CD1c-positive myeloid dendritic cell (primary cell): ENCODE results near the gene SEC14L2.

Experiments used
- DNase-seq: peaks from one replicate; pipeline ENCODE4 v3.0.0-alpha.2; 2016; ENCODE audit errors: extremely low spot score

Gene SEC14L2

DNA sequence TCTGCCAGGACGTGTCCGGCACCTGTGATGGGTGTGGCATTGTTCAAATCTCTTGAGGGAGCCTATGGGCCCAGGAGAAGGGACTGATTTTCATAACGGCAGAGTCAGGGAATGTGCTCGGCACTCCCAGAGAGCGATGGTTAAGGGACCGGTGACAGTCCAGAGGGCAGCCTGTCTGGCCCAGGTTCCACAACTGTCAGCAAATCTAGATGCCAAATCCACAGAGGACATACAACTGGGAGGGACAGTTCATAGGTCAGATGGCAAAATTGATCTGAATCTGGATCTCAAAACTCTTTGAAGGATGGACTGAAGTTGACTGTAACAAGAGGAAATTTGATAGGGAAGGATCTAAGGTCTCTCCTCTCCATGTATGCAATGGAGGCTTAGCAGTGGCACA lies 7.5 kb downstream of the SEC14L2 start:
- no peak for DNase-seq

DNA sequence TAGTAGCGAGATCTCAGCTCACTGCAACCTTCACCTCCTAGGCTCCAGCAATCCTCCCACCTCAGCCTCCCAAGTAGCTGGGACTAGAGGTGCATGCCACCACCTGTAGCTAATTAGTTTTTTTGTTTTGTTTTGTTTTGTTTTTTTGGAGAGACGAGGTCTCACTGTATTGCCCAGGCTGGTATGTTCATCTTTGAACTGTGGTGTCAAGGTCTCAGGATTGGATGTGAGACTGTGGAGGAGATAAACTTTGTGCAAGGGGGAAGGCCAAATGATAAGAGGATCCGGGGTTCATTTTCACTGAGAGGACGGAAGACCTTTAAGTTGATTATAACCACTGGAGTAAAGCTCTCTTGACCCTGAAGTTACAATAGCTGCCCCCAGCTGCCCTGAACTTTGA lies 8.9 kb downstream of the SEC14L2 start:
- no peak for DNase-seq

DNA sequence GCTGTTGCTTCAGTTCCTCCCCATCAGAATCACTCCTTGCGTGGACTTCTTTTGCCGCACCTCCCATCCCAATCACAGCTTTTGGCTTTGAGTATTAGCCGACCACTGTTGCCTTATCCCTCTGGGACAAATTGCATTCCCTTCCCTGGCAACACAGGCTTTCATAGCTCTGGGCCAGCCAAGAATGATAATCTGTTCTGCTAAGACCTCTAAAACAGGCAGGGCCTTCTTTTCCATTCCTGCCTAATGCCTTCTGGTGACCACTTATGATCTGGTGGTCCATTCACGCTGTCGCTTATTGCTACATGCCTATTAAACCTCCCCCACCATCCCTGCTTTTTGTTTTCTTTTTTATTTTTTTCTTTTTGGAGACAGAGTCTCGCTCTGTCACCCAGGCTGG lies 9.6 kb downstream of the SEC14L2 start:
- no peak for DNase-seq

DNA sequence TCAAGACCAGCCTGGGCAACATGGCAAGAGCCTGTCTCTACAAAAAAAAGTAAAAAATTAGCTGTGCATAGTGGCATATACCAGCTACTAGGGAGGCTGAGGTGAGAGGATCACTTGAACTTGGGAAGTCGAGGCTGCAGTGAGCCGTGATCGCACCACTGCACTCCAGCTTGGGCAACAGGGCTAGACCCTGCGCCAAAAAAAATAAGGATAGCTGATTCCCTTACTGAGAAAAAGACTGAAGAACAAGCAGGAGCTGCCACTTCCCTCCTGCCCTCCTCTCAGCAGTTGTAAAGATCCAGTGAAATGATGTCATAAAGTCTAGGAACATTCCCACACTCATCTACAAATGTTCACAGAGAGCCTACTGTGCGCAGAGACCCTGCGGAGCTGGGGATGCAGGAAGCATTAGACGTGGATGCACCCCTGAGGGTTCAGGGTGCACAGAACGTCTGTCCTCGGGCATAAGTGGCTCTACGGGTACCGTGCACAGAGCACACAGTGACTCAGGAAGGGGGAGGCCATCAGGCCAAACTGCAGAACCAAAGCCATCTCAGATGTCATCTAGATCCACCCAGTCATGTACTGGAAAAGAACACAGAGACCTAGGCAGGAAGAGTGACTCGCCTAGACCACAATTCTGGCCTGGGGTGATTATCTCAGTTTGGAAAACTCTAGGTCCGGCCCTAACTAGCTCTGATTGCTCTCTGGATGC lies 11.7 kb downstream of the SEC14L2 start:
- DNase-seq, result no peak

DNA sequence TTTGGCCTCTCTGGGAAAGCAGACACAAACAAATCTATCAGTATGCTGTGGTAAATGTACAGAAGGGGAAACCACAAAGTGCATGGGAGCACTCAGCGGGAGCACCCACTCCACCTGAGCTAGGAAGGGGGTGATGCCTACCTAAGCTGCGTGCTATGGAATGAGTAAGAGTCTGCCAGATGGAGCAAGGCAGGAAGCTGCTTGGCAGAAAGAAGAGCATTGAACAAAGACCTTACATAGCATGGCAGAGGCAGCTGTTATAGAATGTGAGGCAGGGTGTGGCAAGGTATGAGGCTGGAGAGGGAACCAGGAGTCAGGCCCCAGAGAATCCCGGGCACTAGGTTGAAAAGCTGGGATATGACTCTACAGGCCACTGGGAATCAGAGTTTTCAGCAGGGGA lies 15.0 kb downstream of the SEC14L2 start:
- no peak for DNase-seq

DNA sequence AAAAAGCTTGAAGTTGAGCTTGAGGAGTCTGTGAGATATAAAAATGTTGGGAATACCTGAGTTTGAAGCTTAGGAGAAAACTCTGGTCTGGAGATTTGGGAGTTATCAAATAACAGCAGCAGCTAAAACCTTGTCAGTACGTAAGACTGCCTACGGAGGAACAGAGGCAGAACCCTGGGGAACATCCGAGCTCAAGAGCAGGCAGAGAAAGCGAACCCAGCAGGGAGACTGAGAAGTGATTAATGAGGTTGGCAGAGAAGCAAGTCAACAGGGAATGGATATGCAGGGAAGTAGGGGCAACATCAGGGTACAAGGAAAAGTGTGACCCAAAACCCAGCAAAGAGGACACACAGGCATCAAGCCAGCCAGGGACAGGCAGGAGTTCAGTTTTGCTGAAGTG lies 16.2 kb downstream of the SEC14L2 start:
- no peak for DNase-seq

DNA sequence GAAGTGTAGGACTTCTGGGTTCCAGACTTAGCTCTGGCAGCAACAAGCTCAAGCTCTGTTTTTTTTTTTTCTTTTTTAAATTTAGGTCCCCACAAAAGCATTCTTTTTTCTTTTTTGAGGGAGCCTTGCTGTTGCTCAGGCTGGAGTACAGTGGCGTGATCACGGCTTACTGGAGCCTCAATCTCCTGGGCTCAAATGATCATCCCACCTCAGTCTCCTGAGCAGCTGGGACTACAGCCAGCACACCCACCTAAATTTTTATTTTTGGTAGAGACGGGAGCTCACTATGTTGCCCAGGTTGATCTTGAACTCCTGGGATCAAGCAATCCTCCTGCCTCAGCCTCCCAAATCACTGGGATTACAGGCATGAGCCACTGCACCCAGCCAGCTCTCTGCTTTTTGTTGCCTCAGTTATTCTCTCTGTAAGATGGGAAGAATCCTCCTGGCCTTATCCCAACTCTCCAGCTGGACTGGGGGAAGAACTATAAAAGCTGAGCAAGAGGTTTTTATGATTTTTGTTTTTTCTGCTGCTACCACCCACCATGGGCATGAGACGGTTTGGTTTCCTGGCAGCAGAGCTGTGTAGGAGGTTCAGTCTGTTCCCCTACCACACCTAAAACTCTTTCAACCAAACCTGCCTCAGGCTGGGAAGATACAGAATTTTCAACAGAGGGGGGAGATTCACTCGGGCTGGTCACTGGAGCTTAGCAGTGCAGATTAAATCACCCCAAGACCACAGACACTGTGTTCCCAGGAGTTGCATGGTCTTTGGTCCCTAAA lies 17.1 kb downstream of the SEC14L2 start:
- no peak for DNase-seq

DNA sequence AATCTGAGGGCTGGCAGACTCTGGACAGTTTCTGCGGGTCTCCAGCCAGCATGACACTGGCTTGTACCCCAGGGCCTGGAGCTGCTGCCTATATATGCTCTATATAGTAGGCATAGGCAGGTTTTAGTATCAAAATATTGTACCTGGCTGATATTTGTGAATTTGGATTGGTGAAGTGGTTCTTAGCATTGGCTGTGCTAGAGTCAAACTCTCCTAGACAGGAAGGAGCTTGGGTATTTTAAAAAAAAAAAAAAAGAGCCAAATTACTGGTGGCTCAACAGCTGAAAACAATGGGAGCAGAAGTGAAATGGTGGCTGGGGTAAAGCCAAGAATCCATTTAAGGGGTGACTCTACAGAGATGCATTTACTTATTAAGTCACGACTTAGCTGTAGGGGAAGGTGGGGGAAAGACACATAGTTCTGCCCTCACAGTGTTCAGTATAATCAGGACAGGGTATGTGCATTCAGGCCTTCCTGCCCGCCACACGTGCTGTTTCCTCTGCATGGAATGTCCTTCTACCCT lies 17.8 kb downstream of the SEC14L2 start:
- DNase-seq, result no peak

DNA sequence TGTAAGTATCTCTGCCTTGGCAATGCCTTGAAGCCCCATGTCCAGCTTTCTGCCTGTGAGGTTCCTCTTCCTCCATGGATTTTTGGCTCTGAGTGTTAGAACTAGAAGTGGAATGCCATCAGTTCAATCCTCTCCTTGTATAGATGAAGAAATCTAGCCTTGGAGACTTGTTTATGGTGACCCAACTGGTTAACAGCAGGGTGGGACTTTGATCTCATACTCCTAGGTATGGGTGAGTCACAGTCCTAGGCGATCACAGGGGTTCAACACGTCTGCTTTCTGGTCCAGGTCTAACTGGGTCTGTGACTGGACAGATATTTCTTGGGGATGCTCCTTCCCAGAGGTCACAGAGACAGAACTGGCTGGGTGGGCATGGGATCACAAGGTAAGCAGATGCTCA lies 19.6 kb downstream of the SEC14L2 start:
- no peak for DNase-seq

DNA sequence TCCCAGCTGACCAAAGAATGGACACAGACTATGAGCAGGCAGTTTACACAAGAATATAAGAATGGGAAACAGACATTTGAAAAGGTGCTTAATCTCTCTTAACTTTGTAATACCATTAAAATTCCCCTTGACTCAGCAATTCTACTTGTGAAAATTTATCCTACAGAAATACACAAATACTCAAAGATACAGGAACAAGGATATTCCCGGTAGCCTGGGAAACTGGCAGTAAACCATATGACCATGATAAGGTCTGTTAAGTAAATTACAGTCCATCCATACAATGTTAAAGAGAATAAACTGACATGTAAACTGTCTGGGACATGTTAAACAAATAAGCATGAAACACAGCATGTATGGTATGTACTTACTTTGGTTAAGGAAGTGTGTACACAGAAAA lies 20.0 kb downstream of the SEC14L2 start:
- no peak for DNase-seq

DNA sequence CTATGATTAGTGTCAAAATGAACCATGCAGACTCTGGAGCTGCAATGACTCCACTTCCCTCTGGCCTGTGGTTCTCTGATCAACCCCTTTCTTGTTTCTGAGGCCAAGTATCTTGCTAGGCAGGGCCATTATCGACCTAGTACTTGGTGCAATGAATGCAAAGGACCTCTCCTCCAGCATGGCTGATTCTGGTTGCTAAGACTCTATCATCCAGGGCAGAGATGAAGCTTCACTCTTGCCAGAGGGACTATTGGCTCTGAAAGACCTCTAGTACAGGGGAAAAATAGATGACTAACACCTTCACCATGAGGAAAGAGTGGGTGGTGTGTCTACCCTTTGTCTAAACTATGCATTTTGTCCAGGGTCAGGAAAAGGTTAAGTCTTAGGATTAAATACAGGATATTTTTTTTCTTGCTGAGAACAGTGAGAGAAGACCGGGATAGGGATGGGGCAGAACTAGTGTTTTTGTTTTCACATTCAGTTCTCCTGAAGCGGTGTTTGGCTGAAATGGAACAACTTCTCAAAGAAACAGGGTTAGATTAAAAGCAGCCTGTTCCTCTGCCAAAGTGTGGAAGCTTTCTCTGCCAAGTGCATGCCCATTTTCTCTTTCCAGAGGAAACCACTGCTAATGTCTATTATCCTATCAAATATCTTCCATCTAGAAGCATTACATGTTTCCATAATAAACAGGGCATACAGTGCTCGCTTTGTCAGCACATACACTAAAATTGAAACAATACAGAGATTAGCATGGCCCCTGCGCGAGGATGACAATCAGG lies 23.7 kb downstream of the SEC14L2 start:
- DNase-seq, result peak; percentile 30

DNA sequence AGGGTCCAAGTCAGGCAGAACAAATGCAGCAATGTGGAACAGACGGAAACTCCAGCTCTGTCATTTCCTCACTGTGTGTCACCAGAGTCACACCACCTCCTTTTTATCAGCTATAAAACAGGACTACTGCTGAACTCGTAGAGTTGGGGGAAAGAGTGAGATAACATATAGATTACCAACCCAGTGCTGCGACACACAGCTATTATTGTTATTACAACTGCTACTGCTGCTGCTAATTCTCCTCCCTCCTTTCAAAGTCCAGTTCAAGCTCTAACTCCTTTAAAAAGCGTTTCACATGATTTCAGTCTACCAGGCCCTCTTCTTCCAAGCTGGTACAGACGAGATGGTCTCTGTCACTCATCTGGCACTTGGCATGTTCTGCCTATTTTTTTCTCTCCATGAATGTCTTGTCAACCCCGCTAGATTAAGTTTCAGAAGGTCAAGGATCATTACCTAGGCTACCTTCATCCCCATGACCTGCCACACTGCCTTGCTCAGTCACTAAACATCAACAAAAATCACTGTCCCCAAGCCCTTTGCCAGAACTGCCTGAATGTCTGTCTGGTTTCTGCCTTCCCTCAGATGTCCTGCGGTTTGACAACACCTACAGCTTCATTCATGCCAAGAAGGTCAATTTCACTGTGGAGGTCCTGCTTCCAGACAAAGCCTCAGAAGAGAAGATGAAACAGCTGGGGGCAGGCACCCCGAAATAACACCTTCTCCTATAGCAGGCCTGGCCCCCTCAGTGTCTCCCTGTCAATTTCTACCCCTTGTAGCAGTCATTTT lies 25.1 kb downstream of the SEC14L2 start:
- no peak for DNase-seq

DNA sequence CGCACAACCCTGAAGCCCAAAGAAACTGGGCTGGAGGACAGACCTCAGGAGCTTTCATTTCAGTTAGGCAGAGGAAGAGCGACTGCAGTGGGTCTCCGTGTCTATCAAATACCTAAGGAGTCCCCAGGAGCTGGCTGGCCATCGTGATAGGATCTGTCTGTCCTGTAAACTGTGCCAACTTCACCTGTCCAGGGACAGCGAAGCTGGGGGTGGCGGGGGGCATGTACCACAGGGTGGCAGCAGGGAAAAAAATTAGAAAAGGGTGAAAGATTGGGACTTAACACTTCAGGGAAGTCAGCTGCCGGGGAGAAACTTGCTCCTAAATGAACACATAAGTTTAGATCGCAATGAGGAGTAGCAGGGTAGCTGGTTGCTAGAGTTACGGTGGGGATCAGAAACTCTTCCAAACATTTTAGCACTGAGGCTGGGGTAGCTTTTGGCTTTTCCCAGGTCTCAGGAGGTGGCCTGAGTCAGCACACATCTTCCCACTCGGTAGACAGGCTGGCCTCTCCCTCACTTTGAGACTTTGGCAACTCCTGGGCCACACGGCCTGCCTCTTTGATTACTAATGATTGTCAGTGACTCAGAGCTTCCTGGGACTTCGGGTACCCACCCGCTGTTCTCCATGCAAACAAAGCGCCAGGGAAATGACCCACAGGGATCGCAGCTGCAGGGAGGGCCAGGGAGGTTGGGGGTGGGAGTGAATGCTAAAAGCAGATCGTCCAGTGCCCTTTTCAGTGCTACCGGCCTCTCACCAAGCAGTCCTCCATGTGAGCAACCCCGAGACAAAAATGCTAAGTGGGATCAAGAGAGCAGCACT lies 25.9 kb downstream of the SEC14L2 start:
- peak; percentile 79 for DNase-seq

DNA sequence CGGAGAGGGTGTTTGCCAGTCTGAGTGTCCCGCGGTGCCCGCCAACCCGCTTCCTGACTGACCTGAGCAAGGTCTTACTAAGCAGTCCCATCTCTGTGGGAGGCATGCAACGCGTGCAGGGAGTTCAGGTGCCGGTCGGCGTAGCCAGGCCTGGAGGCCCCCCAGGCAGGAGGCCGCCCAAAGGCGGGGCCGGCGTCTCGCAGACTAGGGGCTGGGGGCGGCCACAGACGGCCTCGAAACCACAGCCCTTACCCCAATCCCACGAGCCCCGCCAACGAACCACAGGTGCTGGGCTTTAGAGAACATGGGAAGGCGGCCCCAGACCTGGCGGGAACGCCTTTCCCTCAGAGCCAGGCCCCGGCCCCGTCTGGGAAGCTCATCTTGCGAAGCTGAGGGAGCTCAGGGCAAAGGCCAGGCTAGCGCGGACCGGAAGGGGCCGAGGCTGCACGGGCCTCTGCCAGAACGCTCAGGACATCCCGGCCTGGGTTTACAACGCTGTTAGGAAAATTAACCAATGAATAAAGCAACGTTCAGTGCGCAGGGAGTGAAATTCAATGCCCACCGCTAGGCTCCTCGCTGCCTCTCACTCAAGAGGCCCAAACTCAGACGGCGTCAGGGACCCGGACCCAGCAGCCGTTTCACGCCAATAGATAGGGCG lies 26.6 kb downstream of the SEC14L2 start:
- DNase-seq, result no peak

DNA sequence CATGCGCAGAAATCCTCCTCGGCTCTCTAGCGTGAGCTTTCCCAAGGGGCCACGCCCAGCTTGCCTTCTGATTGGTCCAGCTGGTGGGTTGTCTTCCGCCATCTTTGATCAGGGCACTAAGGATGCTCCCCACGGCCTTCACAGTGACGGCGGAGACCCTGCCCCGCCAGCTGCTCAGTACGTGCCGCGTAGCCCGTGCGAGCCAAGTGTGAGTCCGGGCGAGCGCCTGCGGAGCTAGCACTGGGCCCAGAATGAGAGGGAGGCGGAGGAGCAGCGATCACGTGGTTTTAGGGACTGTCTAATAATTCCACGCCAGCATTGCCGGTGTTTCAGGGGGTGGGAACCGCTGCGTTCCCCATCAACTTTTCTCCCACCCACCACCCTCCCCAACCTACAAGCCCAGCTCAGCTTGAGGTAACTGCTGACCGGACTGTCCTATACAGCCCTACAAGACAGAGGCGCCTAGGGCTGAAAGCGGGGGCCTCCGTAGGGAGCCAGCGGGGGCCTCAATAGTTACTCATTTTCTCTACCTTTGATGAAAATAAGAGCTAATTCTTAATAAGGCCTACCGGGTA lies 27.2 kb downstream of the SEC14L2 start:
- peak; percentile 100 for DNase-seq

DNA sequence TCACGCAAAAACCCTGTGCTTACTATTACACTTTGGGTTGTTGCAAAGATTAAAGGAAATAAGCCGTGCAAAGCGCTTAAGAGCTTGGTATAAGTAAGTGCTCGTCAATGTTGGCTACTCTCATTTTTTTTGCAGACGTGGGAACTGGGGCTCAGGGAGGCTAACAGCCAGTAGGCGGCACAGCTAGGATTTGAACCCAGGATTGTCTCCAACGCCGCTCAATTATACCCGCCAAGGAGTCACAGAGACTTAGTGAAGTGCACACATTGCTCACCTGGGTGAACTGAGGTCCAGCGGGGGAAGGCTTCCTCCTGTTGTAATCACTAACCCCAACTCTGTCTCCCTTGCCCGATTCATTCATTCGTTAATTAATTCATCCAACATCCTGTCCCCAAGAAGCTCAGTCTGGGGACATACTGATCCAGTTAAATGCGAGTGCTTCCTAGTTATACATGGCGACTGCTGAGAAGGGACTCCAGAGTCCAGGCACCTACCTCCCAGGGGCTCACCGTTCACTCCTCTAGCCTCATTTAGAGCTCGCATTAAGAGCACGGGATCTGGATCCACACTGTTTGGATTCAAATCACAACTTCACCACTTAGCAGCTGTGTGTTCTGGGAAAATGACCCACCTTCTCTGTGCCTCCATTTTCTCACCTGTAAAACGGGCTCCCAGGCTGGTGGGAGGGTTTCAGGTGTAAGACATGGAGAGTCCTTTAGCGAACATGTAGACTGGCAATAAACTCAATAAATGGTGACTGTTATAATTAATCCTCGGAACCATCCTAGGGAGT lies 27.9 kb downstream of the SEC14L2 start:
- DNase-seq, result no peak

DNA sequence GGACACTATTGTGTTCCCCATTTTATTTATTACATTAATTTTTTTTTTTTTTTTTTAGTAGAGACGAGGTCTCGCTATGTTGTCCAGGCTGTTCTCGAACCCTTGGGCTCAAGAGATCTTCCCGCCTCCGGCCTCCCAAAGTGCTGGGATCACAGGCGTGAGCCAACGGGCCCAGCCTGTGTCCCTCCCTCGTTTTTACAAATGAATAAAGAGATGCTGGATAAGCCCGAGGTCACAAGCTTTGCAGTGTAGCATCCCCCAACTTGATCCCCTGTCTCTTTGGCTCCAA lies 28.5 kb downstream of the SEC14L2 start:
- DNase-seq, result no peak

DNA sequence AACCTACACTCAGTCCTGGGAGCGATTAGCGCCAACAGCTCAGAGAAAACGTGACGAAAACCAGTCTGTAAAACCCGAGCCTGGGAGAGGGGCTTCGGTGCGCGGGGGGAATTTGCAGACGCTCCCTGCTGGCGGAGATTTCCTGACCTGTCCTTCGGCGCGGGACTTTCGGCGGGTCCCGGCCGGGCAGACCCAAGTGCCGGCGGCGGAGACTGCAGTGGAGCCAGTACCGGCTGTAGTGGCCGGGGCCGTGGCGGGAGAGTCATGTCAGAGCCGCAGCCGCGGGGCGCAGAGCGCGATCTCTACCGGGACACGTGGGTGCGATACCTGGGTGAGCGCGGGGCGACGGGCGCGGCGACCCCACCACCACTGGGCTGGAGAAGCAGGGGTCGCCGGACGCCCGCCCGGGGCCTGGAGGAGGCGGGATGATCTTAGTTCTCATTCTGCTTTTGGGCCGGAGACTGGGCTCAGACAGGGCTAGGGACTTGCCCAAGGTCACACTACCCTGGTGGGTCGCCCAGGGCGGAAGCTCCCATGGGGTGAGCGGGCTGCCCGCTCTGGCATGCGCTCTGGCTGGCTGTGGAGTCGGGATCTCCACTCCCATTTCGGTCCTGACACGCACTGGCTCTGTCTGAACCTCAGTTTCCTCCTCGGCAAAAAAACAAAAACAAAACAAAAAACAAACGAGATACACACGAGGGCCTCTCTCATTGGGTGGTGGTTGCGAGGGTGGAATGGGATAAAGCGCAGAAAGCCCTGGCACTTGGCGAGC lies 29.0 kb downstream of the SEC14L2 start, which contains the start of gene MTFP1:
TSS of gene MTFP1 (plus strand) at position 153 of the 772 bp plus-strand sequence. CDS start at position 265, 112 bp downstream.
- DNase-seq, result peak; percentile 78
